HG03571 (cell line): ENCODE data around the gene TSPYL2.
A peak's percentile ranks its signal among the peaks of the same experiment; 100 is the strongest.

Experiments
- ATAC-seq: cut with Tn5 transposase; IDR thresholded peaks from one replicate; pipeline ENCODE4 v1.9.1; 2021; ENCODE audit not compliant: unreplicated experiment

The TSPYL2 gene

GRCh38 chrX:53081925-53082772 is at the start of gene TSPYL2:
Gene TSPYL2, plus strand, starts transcription at chrX:53082367. Its CDS starts 132 bp downstream, at chrX:53082499.
- ATAC-seq, result peak; percentile 89

DNA sequence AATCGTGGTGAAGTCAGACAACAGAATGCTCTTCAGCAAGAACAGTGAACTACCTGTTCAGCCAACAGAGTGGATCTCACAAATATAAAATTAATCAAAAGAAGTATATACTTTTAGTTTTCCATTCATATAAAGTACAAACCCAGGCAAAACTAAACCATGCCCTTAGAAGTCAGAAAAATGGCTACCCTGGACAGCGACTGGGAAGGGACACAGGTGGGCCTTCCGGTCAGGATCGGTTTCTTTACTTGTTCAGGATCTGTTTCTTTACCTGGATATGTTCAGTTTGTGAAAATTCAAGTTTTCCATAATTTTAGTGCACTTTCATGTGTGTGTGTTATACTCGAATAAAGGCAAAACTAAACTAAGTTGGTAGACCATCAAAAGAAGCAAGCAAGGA is 46.0 kb upstream of the TSPYL2 start:
- no peak for ATAC-seq

DNA sequence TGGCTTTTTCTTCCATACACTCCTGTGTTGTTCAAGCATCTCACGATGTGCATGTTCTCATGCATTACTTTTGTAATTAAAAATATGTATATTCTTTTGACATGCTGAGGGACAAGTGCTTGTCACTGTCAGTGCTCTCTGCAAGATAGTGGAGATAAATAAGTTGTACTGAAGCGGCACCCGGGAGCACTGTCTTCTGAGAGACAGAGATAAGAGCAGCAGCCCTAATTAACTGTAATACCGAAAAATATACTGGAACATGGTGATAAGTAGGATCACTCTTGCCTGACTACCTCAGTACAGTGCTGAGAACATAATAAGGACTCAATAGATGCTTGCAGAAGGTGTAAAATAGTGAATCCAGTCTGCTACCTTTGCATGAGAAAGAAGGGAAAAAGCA is 42.9 kb upstream of the TSPYL2 start:
- ATAC-seq, result no peak

DNA sequence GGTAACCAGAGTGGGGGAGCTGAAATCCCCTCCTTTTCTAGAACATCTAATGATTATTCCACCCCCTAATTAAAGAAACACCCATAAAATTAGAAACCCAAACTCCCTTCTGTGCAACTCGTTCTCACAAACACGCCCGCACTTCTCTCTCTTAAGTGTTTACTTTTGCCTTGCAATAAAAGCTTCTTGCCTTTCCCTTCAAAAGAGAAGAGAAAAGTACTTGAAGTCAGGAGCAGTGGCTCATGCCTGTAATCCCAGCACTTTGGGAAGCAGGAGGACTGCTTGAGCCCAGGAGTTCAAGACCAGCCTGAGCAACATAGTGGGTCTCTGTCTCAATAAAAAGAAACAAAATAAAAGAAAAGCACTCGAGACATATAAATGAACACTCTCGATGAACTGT is 37.2 kb upstream of the TSPYL2 start:
- ATAC-seq, result no peak

DNA sequence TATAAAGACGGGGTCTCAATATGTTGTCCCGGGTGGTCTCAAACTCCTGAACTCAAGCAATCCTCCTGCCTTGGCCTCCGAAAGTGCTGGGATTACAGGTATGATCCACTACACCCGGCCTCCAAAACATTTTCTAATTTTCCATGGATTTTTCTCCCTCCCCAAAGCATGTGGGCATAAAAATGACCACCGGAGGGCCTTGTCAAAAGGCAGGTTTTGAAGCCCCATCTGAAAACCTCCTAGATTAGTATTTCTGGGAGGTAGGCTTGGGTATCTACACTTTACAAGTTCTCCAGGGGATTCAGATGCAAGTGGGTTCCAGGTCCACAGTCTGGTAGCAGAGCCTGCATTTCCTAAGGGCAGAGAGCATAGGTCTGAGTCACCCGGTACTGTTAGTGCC is 34.9 kb upstream of the TSPYL2 start:
- no peak for ATAC-seq

GRCh38 chrX:53048169-53049126 is 33.7 kb upstream of the TSPYL2 start, which contains the start of gene GPR173:
Gene GPR173, plus strand, starts transcription at chrX:53048789. Its CDS starts 27,833 bp downstream, at chrX:53076622.
- ATAC-seq, result no peak

DNA sequence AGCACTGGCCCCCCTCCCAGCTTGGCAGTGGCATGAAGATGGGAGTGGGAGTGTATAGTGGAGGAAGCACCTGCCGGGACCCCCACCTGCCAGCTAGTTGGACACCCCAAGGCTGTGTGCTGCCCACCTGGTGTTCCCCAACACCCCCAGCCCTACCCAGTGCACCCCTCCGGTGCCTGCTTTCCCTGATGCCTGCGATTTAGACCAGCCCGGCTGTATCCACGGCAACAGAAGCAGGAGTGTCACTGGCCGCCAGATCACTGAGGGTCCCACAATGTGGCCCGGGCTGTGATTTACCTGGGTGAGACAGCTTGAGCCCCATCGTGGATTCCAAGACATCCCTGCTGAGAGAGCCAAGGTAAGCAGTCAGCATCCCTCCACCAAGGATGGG is 33.0 kb upstream of the TSPYL2 start:
- ATAC-seq, result no peak

GRCh38 chrX:53050841-53051240 is 31.3 kb upstream of the TSPYL2 start:
- ATAC-seq, result no peak

DNA sequence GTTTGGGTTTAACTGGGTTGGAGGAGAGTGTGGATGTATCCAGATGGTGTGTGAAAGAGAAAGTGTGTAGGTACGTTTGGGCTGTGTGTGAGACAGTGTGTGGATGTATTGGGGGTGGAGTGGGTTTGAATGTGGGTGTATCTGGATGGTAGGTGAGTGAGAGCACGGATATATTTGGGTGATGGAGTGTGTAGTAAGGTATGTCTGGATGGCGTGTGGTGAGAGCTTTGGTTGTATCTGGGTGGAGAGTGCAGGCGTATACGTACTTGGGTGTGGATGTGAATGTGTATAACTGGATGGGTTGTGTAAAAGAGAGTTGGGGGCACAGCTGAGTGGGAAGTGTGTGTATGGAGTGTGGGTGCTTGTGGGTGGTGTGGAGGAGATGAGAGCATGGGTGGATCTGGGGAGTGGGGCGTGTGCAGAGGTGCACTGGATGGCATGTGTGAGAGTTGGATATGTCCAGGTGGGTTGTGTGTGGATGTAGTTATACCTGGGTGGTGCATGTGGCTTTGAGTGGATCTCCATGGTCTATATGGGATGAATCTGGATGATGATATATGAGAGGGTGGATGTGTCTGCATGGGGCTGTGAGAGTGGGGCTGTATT is 26.8 kb upstream of the TSPYL2 start:
- ATAC-seq, result no peak

- ATAC-seq, result no peak
Measured at GRCh38 chrX:53056292-53056691, 25.9 kb upstream of the TSPYL2 start.

DNA sequence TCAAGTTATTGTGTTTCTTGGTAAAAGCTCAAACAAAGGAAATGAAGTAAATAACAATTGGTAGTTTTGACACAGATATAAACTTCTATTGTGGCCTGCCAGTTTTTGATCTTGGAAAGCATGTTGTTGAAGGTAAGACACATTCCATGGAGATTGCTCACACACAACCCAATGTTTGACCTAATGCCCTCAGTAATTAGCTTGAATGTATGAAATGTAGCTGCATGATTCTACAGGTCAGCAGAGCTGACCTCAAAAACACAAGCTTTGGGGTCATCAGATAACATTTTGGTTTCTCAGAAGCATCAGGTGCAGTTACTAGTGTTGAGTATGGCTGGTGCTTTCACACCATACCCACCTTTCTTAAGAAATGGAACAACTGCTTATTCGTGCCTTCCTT is 17.1 kb upstream of the TSPYL2 start:
- ATAC-seq, result no peak

DNA sequence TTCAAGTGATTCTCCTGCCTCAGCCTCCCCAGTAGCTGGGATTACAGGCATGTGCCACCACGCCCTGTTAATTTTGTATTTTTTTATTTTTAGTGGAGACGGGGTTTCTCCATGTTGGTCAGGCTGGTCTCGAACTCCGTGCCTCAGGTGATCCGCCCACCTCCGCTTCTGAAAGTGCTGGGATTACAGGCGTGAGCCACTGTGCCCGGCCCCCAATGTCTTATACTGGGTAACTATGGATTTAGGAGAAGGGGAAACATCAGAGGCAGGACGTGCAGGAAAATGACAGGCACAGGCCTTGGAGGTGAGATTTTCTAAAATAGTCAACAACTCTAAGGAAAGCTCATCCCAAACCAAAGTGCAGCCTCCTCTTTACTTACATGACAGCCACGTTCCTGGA is 11.1 kb upstream of the TSPYL2 start:
- no peak for ATAC-seq

DNA sequence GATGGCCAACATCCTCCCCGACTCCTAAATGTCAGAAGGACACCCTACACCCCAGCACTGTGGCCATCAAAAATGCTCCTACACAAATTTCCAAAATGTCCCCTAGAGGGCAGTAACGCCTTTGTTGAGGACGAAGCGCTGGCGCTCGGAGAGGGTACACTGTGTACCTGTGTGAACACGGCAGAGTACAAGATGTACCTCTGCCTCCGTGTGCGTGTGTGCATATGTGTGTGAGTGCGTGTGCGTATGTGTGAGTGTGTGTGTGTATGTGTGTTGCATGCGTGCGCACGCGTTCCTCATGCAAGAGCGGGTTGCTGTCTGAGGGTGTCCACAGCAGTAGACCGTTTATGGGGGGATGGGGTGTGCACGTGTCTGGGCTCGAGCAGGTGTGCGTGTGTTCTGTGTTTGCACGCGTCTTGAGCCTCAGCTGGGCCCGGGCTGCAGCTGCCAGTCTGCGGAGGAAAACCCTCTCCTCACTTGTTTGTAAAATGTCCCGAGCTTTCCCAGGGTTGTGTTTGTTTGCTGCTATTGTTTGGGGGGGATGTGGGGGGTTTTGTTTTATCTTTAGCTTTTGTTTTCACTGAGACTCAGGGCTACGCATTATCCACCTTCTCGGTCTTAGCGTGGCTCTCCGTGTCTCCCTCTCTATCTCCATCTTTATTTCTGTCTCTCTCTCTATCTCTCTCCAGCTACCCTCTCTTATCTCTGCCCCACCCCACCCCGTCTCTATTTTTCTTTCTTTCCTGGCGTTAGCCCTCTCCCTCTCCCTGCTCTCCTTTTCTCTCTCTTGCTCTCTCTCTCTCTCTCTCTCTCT is 10.4 kb upstream of the TSPYL2 start:
- peak; percentile 80 for ATAC-seq

GRCh38 chrX:53072418-53073114 is 9.6 kb upstream of the TSPYL2 start:
- no peak for ATAC-seq

GRCh38 chrX:53073115-53073586 is 9.0 kb upstream of the TSPYL2 start:
- ATAC-seq, result no peak

GRCh38 chrX:53075011-53075410 is 7.2 kb upstream of the TSPYL2 start:
- ATAC-seq, result no peak

DNA sequence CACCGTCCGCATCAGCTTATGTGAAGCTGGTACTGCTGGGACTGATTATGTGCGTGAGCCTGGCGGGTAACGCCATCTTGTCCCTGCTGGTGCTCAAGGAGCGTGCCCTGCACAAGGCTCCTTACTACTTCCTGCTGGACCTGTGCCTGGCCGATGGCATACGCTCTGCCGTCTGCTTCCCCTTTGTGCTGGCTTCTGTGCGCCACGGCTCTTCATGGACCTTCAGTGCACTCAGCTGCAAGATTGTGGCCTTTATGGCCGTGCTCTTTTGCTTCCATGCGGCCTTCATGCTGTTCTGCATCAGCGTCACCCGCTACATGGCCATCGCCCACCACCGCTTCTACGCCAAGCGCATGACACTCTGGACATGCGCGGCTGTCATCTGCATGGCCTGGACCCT is 5.5 kb upstream of the TSPYL2 start:
- no peak for ATAC-seq

DNA sequence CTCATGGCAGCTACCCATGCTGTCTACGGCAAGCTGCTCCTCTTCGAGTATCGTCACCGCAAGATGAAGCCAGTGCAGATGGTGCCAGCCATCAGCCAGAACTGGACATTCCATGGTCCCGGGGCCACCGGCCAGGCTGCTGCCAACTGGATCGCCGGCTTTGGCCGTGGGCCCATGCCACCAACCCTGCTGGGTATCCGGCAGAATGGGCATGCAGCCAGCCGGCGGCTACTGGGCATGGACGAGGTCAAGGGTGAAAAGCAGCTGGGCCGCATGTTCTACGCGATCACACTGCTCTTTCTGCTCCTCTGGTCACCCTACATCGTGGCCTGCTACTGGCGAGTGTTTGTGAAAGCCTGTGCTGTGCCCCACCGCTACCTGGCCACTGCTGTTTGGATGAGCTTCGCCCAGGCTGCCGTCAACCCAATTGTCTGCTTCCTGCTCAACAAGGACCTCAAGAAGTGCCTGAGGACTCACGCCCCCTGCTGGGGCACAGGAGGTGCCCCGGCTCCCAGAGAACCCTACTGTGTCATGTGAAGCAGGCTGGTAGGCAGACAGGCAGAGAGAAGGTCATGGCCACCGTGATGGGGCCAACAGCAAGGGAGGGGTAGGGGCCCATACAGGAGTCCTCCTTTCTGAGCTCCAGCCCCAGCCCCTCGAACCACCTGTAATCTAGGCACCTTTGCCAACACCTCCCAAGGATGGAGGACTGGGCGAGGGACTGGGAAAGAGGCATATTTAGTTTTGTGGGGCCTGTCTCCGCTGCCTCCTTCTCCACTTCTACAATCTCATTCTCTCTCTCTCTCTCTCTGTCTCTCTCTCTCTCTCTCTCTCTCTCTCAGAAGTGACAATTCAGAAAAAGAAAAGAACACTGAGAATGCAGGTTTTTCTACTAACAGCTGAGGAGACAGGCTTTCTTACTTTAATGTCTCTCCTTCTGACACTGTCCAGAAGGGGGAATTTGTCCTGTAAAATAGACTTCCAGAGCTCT is 4.7 kb upstream of the TSPYL2 start:
- ATAC-seq, result no peak

DNA sequence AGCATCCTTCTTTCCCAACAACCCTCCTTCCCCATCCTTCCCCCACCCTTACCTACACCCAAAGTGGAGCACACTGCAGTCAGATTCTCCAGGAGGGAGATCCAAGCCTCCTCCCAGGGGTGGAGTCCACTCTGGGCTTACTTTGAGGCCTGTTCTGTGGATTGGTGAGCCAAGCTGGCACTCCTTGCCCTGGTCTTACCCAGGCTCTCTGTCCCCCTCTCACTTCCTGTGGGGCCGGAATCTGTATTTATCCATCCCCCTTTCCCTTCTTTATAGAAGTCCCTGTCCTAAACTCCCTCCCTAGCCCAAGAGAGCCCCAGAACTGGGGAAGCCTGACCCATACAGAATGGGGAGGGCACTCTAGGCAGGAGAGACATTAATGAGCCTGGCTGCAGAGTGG is 3.2 kb upstream of the TSPYL2 start:
- ATAC-seq, result no peak
